ENCODE measurements around the gene SSBP3. TPM values are rescaled to one million over a fixed set of nuclear protein-coding genes. Genes with fewer than 3 reads are reported as not detected.

The SSBP3 gene
- total RNA-seq (2021) (98.8 to 115 TPM (median 105 TPM) in 3 replicates), Bru-seq, nascent RNA (percentile 83 among the genes with signal in this experiment)
- long read RNA-seq, experiment 1, transcript SSBP3-203 (17 exons, 1,578 nt) = minor isoform, 16 of 147 reads
- long read RNA-seq, experiment 1, transcript SSBP3-204 (18 exons, 2,077 nt) = major isoform, 44 of 147 reads
- long read RNA-seq, experiment 1, partial matches to known transcripts = 28 of 147 reads
- long read RNA-seq, experiment 1, other reads (novel, unspliced or antisense) = 53 of 147 reads
- long read RNA-seq, experiment 2, transcript SSBP3-203 (17 exons, 1,578 nt) = minor isoform, 26 of 154 reads
- long read RNA-seq, experiment 2, transcript SSBP3-204 (18 exons, 2,077 nt) = major isoform, 34 of 154 reads
- long read RNA-seq, experiment 2, partial matches to known transcripts = 15 of 154 reads
- long read RNA-seq, experiment 2, other reads (novel, unspliced or antisense) = 76 of 154 reads
- long read RNA-seq, experiment 3, partial matches to known transcripts = 1 of 10 reads
- long read RNA-seq, experiment 3, other reads (novel, unspliced or antisense) = 9 of 10 reads

DNA sequence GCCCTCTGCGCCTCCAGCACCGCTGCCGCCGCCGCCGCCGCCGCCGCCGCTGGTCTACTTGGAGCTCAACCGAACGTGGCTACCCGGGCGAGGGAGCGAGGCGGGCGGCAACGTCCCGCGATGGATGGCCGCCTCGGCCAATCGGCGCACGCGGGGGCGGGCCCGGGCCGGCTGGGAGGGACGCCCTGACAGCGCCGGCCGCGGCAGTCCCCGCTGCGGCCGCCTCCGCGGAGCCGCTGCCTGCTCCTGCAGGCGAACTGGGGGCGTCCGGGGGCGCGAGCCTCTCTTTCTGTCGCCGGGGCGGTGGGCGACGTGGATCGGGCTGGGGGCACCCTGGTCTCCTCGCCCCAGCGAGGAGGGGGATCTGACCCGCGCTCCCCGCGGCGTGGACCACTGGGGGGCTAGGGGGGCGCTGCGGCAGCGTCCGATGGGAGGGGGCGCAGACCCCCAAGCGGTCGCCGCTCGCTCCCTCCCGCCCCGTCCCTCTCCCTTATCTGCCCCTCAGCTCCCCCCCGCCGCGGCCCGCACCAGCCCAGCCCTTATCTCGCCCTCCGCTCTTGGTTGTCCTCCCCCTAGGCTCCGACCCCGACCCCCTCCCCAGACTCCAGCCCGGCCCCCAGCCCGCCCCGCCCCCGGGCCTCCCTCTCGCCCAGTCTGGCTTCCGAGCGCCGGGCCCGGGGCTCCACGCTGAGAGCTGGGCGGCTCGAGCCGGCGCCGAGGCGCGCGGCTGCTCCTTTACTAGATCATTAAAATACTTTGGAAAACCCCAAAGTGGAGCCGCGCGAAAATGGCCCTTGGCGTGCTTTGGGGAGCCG, at the start of gene SSBP3:
SSBP3 (minus strand) TSS at position 56 of the 815 bp plus-strand sequence.
- Mint-ChIP-seq H3K27me3 (ENCODE audit: low read depth) (peaks cover 6% of the 10 kb centered on the region; the same call in 1 of the 2 replicates), H3K27ac (peak within 1 kb of the TSS; percentile 99), H3K4me3 (peak within 1 kb of the TSS; percentile 88), H3K36me3 (peaks cover 19% of the 10 kb centered on the region), H3K4me1 (peaks cover 69% of the 10 kb centered on the region), H3K9me3 (no peaks in the 10 kb centered on the region)
- ATAC-seq (peak; percentile 81), DNase-seq (ENCODE audit: low spot score) (peak; percentile 92)
- CTCF ChIA-PET = interaction anchor here (0.6 to 5.6 kb wide), 17 partner anchors 18 to 395 kb away, joined by 3 to 145 read pairs (median 4); partner anchors contain the start of gene TTC22
- POLR2A ChIA-PET = interaction anchor here (0.6 to 2.6 kb wide), 21 partner anchors 10 to 207 kb away, joined by 3 to 127 read pairs (median 5); partner anchors contain the start of genes CYB5RL and MRPL37
- no peak for TF ChIP-seq IRF2 (CRISPR knock-in tag; IDR thresholded peaks at IDR 0.05; ENCODE audit: borderline replicate concordance, low read depth)
- TF ChIP-seq TEAD4 (CRISPR knock-in tag; IDR thresholded peaks at IDR 0.05) = no peak
- TF ChIP-seq, protein P1, sequence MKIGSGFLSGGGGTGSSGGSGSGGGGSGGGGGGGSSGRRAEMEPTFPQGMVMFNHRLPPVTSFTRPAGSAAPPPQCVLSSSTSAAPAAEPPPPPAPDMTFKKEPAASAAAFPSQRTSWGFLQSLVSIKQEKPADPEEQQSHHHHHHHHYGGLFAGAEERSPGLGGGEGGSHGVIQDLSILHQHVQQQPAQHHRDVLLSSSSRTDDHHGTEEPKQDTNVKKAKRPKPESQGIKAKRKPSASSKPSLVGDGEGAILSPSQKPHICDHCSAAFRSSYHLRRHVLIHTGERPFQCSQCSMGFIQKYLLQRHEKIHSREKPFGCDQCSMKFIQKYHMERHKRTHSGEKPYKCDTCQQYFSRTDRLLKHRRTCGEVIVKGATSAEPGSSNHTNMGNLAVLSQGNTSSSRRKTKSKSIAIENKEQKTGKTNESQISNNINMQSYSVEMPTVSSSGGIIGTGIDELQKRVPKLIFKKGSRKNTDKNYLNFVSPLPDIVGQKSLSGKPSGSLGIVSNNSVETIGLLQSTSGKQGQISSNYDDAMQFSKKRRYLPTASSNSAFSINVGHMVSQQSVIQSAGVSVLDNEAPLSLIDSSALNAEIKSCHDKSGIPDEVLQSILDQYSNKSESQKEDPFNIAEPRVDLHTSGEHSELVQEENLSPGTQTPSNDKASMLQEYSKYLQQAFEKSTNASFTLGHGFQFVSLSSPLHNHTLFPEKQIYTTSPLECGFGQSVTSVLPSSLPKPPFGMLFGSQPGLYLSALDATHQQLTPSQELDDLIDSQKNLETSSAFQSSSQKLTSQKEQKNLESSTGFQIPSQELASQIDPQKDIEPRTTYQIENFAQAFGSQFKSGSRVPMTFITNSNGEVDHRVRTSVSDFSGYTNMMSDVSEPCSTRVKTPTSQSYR (CRISPR knock-in tag; IDR thresholded peaks at IDR 0.05) = no peak
- TF ChIP-seq, protein P2, sequence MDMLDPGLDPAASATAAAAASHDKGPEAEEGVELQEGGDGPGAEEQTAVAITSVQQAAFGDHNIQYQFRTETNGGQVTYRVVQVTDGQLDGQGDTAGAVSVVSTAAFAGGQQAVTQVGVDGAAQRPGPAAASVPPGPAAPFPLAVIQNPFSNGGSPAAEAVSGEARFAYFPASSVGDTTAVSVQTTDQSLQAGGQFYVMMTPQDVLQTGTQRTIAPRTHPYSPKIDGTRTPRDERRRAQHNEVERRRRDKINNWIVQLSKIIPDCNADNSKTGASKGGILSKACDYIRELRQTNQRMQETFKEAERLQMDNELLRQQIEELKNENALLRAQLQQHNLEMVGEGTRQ (CRISPR knock-in tag; IDR thresholded peaks at IDR 0.05) = no peak
- TF ChIP-seq, protein P3, sequence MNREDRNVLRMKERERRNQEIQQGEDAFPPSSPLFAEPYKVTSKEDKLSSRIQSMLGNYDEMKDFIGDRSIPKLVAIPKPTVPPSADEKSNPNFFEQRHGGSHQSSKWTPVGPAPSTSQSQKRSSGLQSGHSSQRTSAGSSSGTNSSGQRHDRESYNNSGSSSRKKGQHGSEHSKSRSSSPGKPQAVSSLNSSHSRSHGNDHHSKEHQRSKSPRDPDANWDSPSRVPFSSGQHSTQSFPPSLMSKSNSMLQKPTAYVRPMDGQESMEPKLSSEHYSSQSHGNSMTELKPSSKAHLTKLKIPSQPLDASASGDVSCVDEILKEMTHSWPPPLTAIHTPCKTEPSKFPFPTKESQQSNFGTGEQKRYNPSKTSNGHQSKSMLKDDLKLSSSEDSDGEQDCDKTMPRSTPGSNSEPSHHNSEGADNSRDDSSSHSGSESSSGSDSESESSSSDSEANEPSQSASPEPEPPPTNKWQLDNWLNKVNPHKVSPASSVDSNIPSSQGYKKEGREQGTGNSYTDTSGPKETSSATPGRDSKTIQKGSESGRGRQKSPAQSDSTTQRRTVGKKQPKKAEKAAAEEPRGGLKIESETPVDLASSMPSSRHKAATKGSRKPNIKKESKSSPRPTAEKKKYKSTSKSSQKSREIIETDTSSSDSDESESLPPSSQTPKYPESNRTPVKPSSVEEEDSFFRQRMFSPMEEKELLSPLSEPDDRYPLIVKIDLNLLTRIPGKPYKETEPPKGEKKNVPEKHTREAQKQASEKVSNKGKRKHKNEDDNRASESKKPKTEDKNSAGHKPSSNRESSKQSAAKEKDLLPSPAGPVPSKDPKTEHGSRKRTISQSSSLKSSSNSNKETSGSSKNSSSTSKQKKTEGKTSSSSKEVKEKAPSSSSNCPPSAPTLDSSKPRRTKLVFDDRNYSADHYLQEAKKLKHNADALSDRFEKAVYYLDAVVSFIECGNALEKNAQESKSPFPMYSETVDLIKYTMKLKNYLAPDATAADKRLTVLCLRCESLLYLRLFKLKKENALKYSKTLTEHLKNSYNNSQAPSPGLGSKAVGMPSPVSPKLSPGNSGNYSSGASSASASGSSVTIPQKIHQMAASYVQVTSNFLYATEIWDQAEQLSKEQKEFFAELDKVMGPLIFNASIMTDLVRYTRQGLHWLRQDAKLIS (CRISPR knock-in tag; IDR thresholded peaks at IDR 0.05; ENCODE audit: borderline replicate concordance) = no peak
- TF ChIP-seq JAZF1 (CRISPR knock-in tag; IDR thresholded peaks at IDR 0.05) = no peak
- no peak for TF ChIP-seq SMAD4 (CRISPR knock-in tag; IDR thresholded peaks at IDR 0.05)
- TF ChIP-seq FOXK1 (CRISPR knock-in tag; IDR thresholded peaks at IDR 0.05) = no peak
- no peak for TF ChIP-seq GABPB1 (CRISPR knock-in tag; IDR thresholded peaks at IDR 0.05)
- TF ChIP-seq ATF1 (CRISPR knock-in tag; IDR thresholded peaks at IDR 0.05) = no peak
- TF ChIP-seq TCF7 (CRISPR knock-in tag; IDR thresholded peaks at IDR 0.05; ENCODE audit: low read depth) = no peak
- no peak for TF ChIP-seq TP53 (CRISPR knock-in tag; IDR thresholded peaks at IDR 0.05)
- TF ChIP-seq SMAD3 (CRISPR knock-in tag; IDR thresholded peaks at IDR 0.05; ENCODE audit: borderline replicate concordance) = no peak
- TF ChIP-seq CREB1 (CRISPR knock-in tag; IDR thresholded peaks at IDR 0.05) = no peak
- TF ChIP-seq, protein P4, sequence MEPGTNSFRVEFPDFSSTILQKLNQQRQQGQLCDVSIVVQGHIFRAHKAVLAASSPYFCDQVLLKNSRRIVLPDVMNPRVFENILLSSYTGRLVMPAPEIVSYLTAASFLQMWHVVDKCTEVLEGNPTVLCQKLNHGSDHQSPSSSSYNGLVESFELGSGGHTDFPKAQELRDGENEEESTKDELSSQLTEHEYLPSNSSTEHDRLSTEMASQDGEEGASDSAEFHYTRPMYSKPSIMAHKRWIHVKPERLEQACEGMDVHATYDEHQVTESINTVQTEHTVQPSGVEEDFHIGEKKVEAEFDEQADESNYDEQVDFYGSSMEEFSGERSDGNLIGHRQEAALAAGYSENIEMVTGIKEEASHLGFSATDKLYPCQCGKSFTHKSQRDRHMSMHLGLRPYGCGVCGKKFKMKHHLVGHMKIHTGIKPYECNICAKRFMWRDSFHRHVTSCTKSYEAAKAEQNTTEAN (CRISPR knock-in tag; IDR thresholded peaks at IDR 0.05) = no peak
- TF ChIP-seq TEAD1 (CRISPR knock-in tag; IDR thresholded peaks at IDR 0.05) = 0 out of 2 replicates have a peak, but pooled peaks have one; percentile 46
- no peak for TF ChIP-seq CBFB (CRISPR knock-in tag; IDR thresholded peaks at IDR 0.05; ENCODE audit: low read depth)
- TF ChIP-seq, protein P5, sequence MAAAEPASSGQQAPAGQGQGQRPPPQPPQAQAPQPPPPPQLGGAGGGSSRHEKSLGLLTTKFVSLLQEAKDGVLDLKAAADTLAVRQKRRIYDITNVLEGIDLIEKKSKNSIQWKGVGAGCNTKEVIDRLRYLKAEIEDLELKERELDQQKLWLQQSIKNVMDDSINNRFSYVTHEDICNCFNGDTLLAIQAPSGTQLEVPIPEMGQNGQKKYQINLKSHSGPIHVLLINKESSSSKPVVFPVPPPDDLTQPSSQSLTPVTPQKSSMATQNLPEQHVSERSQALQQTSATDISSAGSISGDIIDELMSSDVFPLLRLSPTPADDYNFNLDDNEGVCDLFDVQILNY (CRISPR knock-in tag; IDR thresholded peaks at IDR 0.05) = 0 out of 2 replicates have a peak, but pooled peaks have one; percentile 27
- TF ChIP-seq ZNF423 (CRISPR knock-in tag; IDR thresholded peaks at IDR 0.05) = no peak
- TF ChIP-seq, protein P6, sequence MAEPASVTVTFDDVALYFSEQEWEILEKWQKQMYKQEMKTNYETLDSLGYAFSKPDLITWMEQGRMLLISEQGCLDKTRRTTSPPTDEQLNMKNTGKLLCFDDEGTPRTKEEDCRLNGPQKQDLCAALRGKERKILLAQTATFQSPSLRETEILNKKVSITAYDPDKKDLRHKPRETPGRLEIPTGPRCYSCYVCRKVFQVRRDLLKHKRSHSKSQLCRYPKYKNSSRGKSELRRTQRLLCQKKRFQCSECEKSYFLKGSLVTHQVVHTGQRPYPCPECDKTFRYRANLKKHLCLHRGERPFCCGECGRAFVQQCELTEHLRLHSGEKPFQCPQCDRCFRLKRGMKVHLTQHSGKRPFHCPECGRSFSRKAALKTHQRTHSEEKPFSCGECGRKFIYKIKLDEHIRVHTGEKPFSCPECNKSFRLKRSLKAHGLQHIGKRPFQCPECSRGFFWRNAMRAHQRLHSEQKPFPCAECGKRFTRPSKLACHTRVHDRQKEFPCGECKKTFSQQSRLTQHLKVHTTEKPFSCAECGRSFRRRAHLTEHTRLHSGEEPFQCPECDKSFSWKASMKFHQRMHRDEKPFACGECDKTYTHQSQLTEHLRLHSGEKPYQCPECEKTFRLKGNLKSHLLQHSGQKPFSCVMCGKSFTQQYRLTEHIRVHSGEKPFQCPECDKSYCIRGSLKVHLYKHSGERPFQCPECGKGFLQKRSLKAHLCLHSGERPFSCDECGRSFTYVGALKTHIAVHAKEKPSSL (CRISPR knock-in tag; conservative IDR thresholded peaks at IDR 0.05) = no peak
- peak; percentile 80 for TF ChIP-seq FOXP1 (CRISPR knock-in tag; IDR thresholded peaks at IDR 0.05; ENCODE audit: borderline replicate concordance)
- TF ChIP-seq RELA (CRISPR knock-in tag; IDR thresholded peaks at IDR 0.05; ENCODE audit: borderline replicate concordance) = no peak
- TF ChIP-seq ZNF219 (CRISPR knock-in tag; IDR thresholded peaks at IDR 0.05; ENCODE audit: borderline replicate concordance) = no peak

Data from WTC11 (cell line).